Astrocyte of the cerebellum (primary cell): ENCODE results near the gene FBXL22.
"Not testable (repeated sequence)": the region's sequence is repeated elsewhere in the genome, so short reads cannot be mapped to it uniquely, and the experiment has no call there.

Source experiments
- DNase-seq: peaks from one replicate; pipeline ENCODE4 v3.0.0-alpha.2; 2011; ENCODE audit warnings: low read depth
- H3K4me3 ChIP-seq: 2 replicates; pipeline ENCODE4 v1.5.1; 2011; ENCODE audit warnings: mild to moderate bottlenecking, low read depth, low read length, moderate library complexity
- in situ Hi-C: cut with HindIII; loops from 2 replicates; pipeline ENCODE4 v1.10.0; 2017; ENCODE audit warnings: low sequenced_read_pairs
- TF ChIP-seq, protein P1 (sequence below): IDR thresholded peaks from 2 replicates; pipeline ENCODE4 v1.5.1; 2012; ENCODE audit warnings: low read length, low read depth, moderate library complexity, mild to moderate bottlenecking; ENCODE audit errors: missing control alignments

The FBXL22 gene

DNA sequence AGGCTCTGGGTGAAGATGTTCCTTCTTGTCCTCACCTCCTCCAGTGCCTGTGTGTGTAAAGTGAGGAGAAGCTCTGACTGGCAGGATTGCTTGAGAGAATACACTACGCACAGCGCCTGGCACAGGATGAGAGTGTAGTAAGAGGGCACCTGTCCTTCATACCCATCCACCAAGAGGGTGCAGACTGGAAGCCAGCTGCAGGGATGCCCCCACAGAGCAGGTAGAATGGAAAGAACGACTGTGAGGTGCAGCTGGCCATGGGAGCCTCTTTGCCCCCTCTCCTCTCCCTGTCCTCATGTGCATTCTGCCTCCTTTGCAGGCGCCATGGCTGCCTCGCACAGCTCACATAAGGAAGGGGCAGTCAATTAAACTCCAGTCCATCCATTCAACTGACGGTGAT, 12.3 kb downstream of the FBXL22 start:
- no peak overlapping the region for H3K4me3 ChIP-seq
- DNase-seq = no peak
- TF ChIP-seq, protein P1, sequence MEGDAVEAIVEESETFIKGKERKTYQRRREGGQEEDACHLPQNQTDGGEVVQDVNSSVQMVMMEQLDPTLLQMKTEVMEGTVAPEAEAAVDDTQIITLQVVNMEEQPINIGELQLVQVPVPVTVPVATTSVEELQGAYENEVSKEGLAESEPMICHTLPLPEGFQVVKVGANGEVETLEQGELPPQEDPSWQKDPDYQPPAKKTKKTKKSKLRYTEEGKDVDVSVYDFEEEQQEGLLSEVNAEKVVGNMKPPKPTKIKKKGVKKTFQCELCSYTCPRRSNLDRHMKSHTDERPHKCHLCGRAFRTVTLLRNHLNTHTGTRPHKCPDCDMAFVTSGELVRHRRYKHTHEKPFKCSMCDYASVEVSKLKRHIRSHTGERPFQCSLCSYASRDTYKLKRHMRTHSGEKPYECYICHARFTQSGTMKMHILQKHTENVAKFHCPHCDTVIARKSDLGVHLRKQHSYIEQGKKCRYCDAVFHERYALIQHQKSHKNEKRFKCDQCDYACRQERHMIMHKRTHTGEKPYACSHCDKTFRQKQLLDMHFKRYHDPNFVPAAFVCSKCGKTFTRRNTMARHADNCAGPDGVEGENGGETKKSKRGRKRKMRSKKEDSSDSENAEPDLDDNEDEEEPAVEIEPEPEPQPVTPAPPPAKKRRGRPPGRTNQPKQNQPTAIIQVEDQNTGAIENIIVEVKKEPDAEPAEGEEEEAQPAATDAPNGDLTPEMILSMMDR = no peak
- in situ Hi-C loops = no loop called here

DNA sequence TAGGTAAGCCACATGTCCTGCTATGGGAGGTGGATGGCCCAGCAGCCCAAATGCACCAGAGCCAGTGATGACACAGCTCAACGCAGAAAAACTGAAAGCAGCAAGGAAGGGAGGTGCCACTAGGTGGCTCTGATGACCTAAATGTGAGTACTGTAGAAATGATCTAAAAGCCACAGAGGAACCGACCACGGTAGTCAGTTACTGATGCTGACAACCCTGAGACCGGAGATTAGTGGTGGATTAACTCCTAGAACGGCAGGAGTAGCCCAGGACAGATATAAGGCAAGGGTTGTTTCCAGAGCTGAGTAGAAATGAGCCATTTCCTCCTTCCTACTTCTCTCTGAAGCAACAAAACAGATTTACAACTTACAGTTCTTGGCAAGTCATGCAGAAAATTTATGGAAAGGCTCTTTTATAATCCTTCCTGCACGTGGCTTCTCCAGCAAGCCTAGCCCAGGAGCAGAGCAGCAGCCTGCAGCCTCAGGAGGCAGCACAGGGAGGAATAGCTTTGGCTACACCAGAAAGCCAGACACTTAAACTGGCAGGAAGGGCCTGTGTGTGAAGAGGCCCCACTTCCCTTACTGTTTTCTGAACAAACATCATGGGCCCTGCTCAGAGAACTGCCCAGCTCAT, 13.1 kb downstream of the FBXL22 start:
- in situ Hi-C loops = no loop called here
- peak; percentile 65 for DNase-seq
- no peak overlapping the region for H3K4me3 ChIP-seq

DNA sequence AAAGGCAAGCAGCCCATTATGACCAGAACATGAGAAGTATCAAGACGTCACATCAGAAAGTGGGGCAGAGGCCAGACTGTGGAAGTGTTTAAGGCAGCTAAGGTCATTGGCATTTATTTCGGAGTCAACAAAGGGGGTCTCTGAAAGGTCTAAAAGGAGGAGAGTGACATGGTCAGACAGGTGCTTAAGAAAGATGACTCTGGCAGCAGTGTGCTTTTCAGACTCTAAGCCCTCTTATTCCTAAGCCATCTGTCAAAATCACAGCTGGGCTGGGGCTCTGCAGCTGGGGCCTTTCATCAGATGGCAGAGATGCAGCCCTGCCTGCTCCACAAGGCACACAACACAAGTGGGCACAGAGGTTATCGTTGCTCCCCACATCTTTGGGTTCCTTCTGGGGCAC, 14.0 kb downstream of the FBXL22 start:
- TF ChIP-seq, protein P1 = no peak
- no peak for DNase-seq
- in situ Hi-C loops = no loop called here
- H3K4me3 ChIP-seq = no peak overlapping the region

More for the DNA sequence above, 13.1 kb downstream of the FBXL22 start:
- TF ChIP-seq, protein P1 = peak; percentile 87

DNA sequence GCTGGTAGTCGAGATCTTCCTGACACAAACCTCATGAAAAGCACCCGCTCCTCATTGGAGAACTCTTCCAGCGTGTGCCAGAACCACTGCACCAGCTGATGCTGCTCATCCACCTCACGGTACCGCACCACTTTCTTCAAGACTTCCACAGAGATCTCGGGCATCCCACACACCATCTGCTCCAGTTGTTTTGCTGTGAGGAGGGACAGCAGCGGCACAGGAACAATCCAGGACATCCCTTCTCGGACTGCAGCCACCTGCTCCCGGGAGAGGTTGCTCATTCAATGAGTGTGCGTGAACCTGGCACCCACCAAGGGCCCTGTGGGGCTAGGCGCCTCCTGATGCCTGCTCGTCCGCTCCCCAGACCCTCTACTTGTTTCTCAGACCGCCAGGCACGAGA, 15.1 kb downstream of the FBXL22 start:
- TF ChIP-seq, protein P1 = no peak
- H3K4me3 ChIP-seq = no peak overlapping the region
- DNase-seq = no peak
- in situ Hi-C loops = no loop called here

DNA sequence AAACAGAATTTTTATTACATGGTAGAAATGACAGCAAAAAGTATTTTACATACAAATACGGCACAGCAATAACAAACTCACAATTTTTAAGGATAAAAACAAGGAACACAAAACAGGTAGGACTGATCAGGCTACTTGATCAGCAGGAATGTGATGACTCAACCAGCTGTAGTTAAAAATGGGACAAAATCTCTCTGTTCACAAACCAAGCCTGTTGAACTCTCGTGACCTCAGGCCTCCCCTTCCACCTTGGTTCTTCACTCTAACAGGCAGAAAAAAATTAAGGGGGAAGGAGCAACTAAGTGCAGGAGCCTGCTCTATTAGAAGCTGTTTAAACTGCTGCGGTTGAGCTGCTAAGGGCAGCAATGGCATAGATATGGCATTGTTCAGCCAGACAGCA, 18.7 kb downstream of the FBXL22 start:
- in situ Hi-C loops = no loop called here
- TF ChIP-seq, protein P1 = no peak
- DNase-seq = no peak
- H3K4me3 ChIP-seq = no peak overlapping the region

DNA sequence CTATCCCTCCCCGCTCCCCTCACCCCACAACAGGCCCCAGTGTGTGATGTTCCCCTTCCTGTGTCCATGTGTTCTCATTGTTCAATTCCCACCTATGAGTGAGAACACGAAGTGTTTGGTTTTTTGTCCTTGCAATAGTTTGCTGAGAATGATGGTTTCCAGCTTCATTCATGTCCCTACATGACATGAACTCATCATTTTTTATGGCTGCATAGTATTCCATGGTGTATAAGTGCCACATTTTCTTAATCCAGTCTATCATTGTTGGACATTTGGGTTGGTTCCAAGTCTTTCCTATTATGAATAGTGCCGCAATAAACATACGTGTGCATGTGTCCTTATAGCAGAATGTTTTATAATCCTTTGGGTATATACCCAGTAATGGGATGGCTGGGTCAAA, 20.0 kb downstream of the FBXL22 start:
- in situ Hi-C loops, DNase-seq, H3K4me3 ChIP-seq: not testable (repeated sequence)

DNA sequence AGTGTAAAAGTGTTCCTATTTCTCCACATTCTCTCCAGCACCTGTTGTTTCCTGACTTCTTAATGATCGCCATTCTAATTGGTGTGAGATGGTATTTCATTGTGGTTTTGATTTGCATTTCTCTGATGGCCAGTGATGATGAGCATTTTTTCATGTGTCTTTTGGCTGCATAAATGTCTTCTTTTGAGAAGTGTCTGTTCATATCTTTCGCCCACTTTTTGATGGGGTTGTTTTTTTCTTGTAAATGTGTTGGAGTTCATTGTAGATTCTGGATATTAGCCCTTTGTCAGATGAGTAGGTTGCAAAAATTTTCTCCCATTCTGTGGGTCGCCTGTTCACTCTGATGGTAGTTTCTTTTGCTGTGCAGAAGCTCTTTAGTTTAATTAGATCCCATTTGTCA, 20.4 kb downstream of the FBXL22 start:
- in situ Hi-C loops, H3K4me3 ChIP-seq, DNase-seq: not testable (repeated sequence)

DNA sequence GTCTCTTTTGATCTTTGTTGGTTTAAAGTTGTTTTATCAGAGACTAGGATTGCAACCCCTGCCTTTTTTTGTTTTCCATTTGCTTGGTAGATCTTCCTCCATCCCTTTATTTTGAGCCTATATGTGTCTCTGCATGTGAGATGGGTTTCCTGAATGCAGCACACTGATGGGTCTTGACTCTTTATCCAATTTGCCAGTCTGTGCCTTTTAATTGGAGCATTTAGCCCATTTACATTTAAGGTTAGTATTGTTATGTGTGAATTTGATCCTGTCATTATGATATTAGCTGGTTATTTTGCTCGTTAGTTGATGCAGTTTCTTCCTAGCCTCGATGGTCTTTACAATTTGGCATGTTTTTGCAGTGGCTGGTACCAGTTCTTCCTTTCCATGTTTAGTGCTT, 23.6 kb downstream of the FBXL22 start:
- in situ Hi-C loops, DNase-seq, H3K4me3 ChIP-seq: not testable (repeated sequence)
